Measurements from ENCODE around the gene WIPF1.
"Not testable (repeated sequence)": the region's sequence is repeated elsewhere in the genome, so short reads cannot be mapped to it uniquely, and the experiment has no call there.

WIPF1 gene

DNA sequence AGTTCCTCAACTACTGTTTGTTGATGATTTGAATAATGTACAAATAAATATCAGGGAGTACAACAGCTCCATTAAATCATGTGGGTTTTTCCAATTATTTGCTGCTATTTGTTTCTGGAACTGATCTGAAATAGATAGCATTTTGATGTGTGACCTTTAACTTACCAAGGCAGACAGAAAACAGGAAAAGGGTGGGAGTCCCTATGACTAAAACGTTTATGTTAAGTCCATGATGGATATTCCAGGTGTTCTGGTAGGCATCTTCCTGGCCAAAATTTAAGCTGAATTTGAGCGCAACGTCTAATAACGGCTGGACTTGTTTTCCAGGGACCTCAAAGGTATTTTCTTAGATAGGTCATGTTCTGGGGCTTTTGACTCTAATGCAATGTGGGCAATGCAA, 41.6 kb downstream of the WIPF1 start:
- H3K36me3 Mint-ChIP-seq = peaks cover 54% of the 10 kb centered on the region
- DNase-seq (ENCODE audit: low spot score in 2 of 2) (no peak), ATAC-seq (no peak)
- peak overlapping the region; percentile 58 for H3K27ac Mint-ChIP-seq
- H3K4me3 Mint-ChIP-seq = no peak overlapping the region
- no peaks in the 10 kb centered on the region for H3K9me3 Mint-ChIP-seq
- H3K4me1 Mint-ChIP-seq = peaks cover 25% of the 10 kb centered on the region

DNA sequence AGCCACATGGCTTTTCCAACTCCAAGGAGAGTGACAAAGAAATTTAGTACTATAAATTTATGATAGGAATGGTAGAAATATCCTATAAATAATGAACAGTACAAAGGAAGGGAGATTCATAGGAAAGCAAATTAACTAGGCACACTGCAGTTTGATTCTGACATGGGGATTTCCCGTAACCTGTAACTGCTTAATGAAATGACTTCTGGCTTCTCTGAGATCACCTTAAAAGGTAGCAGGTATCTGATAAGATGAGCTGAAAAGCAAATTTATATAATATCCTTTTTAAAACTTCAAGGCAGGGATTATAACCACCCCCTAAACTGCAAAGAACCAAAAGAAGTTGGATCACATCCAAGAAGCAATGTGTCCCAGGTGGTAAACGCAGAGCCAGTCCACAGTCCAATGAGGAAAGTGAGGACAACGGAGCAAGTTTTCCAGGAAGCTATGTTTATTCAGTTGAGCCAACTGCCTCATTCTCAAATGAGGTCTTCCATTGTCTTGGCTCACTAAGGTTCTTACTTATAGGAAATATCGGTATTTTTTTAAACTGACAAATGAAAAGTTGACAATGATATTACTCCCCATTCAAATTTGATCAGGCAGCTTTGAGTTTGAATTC, 43.0 kb downstream of the WIPF1 start:
- peak; percentile 45 for ATAC-seq
- DNase-seq (ENCODE audit: low spot score in 2 of 2) = no peak
- peaks cover 22% of the 10 kb centered on the region for H3K4me1 Mint-ChIP-seq
- peak overlapping the region; percentile 82 for H3K27ac Mint-ChIP-seq
- peaks cover 41% of the 10 kb centered on the region for H3K36me3 Mint-ChIP-seq
- H3K4me3 Mint-ChIP-seq = no peak overlapping the region
- H3K9me3 Mint-ChIP-seq = no peaks in the 10 kb centered on the region

DNA sequence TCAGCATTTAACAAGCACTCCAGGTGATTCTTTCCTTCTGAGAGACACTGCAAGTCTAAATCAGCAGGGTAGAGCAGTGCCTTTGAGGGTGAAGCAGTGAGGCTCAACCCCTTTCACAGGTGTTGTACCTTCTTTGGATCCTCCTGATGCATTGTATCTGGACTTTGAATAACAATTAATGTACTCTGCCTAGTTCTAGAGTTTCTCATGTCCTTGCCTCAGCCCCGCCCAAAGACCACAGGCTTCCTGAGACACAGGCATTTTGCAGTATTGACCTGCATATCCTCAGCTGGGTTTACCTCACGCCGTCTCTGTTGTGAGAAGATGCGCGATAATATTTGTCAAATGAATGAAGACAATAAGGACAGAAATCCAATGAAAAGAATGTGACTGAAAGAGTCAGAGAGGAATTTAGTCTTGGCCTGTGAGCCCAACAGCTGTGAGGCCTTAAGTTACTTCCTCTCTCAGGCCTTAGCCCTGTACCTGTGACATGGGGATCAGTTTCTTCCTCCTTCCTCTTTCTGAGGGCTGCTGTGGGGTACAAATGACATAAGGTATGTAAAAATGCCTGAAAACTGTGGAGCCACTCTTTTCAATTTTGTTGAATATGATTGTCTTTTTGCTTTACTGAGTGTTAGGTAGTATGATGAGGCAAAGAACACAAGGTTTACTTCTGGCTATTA, 43.7 kb downstream of the WIPF1 start:
- Mint-ChIP-seq H3K4me1 (peaks cover 22% of the 10 kb centered on the region), H3K4me3 (no peak overlapping the region), H3K36me3 (peaks cover 34% of the 10 kb centered on the region), H3K9me3 (no peaks in the 10 kb centered on the region), H3K27ac (peak overlapping the region; percentile 82)
- no peak for DNase-seq (ENCODE audit: low spot score in 2 of 2)
- peak; percentile 68 for ATAC-seq

DNA sequence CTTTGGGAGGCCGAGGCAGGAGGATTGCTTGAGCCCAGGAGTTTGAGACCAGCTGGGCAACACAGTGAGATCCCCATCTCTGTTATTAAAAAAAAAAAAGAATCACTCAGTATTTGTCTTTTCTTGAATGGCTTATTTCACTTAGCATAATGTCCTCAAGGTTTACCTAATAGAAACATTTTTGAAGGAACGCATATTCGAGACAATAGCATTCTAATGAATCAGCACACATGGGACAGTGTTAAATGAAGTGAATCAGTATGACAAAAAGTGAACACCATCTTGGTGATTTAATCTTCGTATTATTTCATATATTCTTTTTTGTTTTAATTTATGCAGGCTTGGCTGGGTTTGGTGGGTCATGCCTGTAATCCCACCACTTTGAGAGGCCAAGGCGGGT, 44.7 kb downstream of the WIPF1 start:
- DNase-seq (ENCODE audit: low spot score in 2 of 2) (no peak), ATAC-seq (no peak)
- peaks cover 22% of the 10 kb centered on the region for H3K4me1 Mint-ChIP-seq
- H3K36me3 Mint-ChIP-seq = peaks cover 23% of the 10 kb centered on the region
- no peak overlapping the region for H3K4me3 Mint-ChIP-seq
- no peak overlapping the region for H3K27ac Mint-ChIP-seq
- no peaks in the 10 kb centered on the region for H3K9me3 Mint-ChIP-seq

DNA sequence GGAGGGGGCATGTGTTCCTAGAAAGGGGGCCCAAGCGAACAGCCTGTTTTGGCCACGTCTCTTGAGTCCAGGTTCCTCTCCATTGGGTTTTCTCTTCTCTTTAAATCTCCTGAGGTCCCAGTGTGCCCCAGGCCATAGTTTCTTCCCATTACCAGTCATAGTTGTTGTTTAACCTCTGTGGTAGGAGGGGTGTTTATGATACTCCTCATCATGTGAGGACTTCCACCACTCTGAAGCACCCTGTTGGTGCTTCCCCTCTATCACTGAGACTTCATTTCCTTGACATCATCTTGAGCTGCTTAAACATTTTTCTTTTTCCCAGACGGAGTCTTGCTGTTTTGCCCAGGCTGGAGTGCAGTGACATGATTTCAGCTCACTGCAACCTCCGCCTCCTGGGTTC, 45.9 kb downstream of the WIPF1 start:
- H3K36me3 Mint-ChIP-seq = peaks cover 14% of the 10 kb centered on the region
- H3K4me3 Mint-ChIP-seq = no peak overlapping the region
- DNase-seq (ENCODE audit: low spot score in 2 of 2) (no peak), ATAC-seq (peak; percentile 67)
- peak overlapping the region; percentile 60 for H3K27ac Mint-ChIP-seq
- no peaks in the 10 kb centered on the region for H3K9me3 Mint-ChIP-seq
- H3K4me1 Mint-ChIP-seq = peaks cover 28% of the 10 kb centered on the region

DNA sequence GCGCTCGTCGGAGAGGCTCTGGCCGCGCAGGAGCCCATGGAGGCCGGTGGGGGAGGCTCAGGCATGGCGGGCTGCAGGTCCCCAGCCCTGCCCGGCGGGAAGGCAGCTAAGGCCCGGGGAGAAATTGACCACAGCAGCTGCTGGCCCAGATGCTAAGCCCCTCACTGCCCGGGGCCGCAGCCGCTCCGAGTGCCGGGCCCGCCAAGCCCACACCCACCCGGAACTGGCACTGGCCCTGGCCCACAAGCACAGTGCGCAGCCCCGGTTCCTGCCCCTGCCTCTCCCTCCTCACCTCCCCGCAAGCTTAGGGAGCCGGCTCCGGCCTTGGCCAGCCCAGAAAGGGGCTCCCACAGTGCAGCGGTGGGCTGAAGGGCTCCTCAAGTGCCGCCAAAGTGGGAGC, 49.0 kb downstream of the WIPF1 start:
- H3K4me3 Mint-ChIP-seq; H3K9me3 Mint-ChIP-seq; H3K36me3 Mint-ChIP-seq; ATAC-seq; H3K27ac Mint-ChIP-seq; DNase-seq (ENCODE audit: low spot score in 2 of 2): not testable (repeated sequence)
- H3K4me1 Mint-ChIP-seq = peaks cover 32% of the 10 kb centered on the region

DNA sequence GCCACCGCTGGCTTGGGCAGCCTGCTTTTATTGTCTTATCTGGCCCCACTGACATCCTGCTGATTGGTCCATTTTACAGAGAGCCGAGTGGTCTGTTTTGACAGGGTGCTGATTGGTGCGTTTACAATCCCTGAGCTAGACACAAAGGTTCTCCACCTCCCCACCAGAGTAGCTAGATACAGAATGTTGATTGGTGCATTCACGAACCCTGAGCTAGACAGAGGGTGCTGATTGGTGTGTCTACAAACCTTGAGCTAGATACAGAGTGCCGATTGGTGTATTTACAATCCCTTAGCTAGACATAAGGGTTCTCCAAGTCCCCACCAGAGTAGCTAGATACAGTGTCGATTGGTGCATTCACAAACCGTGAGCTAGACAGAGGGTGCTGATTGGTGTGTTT, 49.6 kb downstream of the WIPF1 start:
- H3K27ac Mint-ChIP-seq; H3K9me3 Mint-ChIP-seq; ATAC-seq; DNase-seq (ENCODE audit: low spot score in 2 of 2); H3K36me3 Mint-ChIP-seq; H3K4me3 Mint-ChIP-seq: not testable (repeated sequence)
- peaks cover 37% of the 10 kb centered on the region for H3K4me1 Mint-ChIP-seq

DNA sequence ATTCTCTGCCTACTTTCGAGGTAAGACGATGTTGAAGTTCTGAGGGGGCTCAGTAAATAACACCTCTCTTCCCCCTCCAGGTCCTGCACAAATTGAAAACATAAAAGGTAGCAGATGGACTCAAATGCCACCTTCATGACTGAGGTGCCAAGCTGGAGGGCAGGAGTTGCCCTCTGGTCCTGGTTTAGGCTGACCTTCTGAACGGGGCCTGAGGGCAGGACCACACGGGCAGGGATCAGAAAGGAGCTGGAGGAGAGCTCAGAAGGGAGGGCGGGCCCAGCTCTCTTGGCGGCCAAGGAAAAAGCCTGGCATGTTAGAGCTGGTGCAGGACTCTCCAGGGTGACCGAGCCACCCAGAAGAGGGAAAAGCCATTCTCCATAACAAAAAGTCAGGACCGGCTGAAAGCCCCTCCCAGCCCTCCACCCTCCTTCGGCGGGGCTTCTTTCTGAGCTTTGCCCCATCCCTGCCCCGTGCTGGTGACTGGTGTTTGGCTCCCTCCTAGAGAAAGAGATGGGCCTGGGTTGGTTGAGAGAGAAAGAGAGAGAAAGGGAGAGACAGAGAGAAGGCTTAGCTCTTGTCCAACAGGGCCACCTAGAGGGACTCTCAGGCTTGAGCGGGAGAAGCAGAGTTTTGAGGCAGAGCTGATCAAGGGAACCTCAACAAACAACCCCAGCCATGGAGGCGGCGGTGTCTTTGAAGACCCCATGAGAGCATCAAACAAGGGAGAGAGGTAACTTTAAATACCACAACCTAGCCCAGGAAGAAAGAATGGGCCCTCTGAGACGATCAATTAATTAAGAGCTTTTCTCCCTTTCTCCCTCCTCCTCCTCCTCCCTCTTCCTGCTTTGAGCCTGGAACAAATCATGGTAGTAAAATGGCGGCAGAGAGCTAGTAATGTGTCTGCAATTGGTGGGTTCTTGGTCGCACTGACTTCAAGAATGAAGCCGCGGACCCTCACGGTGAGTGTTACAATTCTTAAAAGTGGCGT, 50.8 kb downstream of the WIPF1 start:
- peaks cover 31% of the 10 kb centered on the region for H3K4me1 Mint-ChIP-seq
- DNase-seq (ENCODE audit: low spot score in 2 of 2) (no peak), ATAC-seq (peak; percentile 74)
- no peaks in the 10 kb centered on the region for H3K9me3 Mint-ChIP-seq
- H3K27ac Mint-ChIP-seq = peak overlapping the region; percentile 23
- H3K4me3 Mint-ChIP-seq = peak overlapping the region; percentile 25
- H3K36me3 Mint-ChIP-seq = no peaks in the 10 kb centered on the region

DNA sequence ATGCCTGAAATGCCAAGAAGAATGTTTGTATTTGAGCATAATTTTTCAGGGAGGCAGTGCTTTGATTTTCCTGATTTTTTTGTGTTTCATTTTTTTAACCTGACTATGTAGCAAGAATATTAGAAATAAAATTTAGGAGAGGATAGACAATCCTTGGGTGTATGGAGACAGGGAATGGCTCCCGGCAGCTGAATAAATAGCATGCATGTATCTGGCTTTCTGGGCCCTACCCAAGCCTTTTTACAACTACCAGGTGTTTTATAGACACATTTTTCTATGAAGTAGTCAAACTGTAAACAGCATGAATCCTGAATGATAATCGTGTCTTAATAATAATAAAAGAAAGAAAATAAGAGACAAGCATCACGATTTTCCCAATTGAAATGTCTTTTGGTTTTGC, 52.4 kb downstream of the WIPF1 start:
- Mint-ChIP-seq H3K4me3 (no peak overlapping the region), H3K36me3 (no peaks in the 10 kb centered on the region), H3K9me3 (no peaks in the 10 kb centered on the region), H3K4me1 (peaks cover 28% of the 10 kb centered on the region), H3K27ac (peak overlapping the region; percentile 2)
- DNase-seq (ENCODE audit: low spot score in 2 of 2) = no peak
- ATAC-seq = no peak

DNA sequence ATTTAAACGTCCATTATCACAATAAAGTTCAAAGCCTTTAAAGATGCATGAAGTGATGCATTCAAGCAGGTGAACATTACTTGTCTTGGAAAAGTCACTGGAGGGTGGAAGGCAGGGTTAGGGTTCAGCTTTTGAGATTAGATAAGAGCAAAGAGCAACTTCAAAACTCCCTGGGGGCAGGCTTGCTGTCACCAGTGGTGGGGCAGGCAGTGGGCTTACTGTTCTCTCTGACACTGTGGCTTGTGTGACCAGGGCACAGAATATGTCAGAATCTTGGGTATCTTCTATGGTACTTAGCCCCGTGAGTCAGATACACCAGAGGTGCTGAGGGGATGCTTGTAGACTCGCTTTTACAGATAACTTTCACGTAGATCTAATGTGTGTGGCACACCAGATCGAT, 52.8 kb downstream of the WIPF1 start:
- H3K27ac Mint-ChIP-seq = peak overlapping the region; percentile 2
- H3K36me3 Mint-ChIP-seq = no peaks in the 10 kb centered on the region
- H3K4me1 Mint-ChIP-seq = peaks cover 28% of the 10 kb centered on the region
- no peaks in the 10 kb centered on the region for H3K9me3 Mint-ChIP-seq
- ATAC-seq = peak; percentile 63
- DNase-seq (ENCODE audit: low spot score in 2 of 2) = no peak
- no peak overlapping the region for H3K4me3 Mint-ChIP-seq

DNA sequence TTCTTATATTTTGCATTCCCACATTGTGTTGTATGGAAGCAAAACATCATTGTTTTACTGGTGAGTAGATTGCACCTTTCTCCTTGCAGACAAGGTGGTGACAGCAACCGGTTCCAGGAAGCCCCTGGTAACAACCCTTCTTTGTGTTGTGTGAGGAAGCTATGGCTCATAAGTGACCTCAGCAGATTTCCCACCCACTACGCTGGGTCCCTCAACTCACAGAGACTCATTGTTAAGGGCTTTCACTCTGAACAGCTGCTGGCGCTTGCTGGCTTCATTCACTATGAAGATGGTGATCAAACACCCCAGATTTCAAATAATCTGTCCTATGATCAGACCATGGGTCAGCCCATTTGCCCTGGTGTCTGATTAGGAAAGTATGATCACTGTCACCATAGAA, 53.4 kb downstream of the WIPF1 start:
- Mint-ChIP-seq H3K4me1 (peaks cover 28% of the 10 kb centered on the region), H3K27ac (no peak overlapping the region), H3K4me3 (no peak overlapping the region), H3K9me3 (no peaks in the 10 kb centered on the region), H3K36me3 (no peaks in the 10 kb centered on the region)
- ATAC-seq = peak; percentile 92
- no peak for DNase-seq (ENCODE audit: low spot score in 2 of 2)

DNA sequence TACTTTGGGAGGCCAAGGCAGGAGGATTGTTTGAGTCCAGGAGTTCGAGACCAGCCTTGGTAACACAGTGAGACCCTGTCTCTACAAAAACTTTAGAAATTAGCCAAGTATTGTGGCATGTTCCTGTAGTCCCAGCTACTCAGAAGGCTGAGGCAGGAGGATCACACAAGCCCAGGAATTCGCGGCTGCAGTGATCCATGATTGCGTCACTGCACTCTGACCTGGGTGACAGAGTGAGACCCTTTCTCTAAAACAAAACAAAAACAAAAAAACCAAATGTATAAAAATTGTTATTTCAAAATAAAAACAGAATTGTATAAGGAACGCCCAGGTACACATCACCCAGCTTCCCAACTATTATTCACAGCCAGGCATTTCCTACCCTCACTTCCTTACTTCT, 56.7 kb downstream of the WIPF1 start:
- Mint-ChIP-seq H3K36me3 (no peaks in the 10 kb centered on the region), H3K9me3 (no peaks in the 10 kb centered on the region), H3K27ac (no peak overlapping the region), H3K4me1 (peaks cover 17% of the 10 kb centered on the region), H3K4me3 (no peak overlapping the region)
- ATAC-seq (no peak), DNase-seq (ENCODE audit: low spot score in 2 of 2) (no peak)

DNA sequence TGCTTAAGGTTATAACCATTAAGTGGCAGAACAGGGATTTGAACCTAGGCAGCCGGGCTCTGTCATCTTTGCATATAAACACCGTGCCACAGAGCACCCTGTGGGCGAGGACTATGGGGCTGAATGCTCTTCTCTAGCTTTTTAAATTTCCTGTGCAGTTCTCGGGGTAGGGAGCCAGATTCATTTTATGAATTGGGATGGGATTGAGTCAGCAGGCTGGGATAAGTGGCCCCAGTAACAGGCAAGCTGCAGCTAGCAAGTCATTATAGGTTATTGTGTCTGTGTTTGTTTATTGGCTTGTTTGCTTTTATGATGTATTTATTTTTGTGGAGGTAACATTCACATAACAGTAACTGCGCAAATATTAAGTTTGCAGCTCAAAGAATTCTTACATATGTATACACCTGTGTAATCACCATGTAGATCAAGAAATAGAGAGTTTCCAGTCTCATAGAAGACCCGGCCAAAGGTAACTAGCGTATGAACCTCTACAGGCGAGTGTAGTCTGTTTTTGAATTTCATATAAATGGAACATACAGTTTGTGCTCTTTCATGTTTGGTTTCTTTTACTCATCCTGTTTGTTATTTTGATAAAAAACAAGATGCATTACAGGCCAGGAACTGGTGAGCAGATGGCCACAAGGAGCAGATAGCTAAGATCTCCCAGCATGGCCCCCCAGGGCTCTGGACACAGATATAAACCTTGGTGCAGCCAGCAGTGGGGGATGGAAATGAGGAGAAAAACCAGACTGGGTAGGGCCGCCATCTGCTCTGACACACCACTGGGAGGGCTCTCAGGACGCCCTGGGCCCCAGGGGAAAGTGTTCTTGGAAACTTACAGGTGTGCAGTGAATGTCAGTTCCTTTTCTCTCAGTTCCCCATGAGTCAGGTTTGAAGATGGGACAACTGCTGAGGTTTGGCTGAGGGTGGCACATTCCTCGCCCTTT, 61.6 kb downstream of the WIPF1 start:
- DNase-seq (ENCODE audit: low spot score in 2 of 2) (no peak), ATAC-seq (no peak)
- Mint-ChIP-seq H3K9me3 (no peaks in the 10 kb centered on the region), H3K36me3 (no peaks in the 10 kb centered on the region), H3K4me1 (no peaks in the 10 kb centered on the region), H3K4me3 (no peak overlapping the region), H3K27ac (no peak overlapping the region)

DNA sequence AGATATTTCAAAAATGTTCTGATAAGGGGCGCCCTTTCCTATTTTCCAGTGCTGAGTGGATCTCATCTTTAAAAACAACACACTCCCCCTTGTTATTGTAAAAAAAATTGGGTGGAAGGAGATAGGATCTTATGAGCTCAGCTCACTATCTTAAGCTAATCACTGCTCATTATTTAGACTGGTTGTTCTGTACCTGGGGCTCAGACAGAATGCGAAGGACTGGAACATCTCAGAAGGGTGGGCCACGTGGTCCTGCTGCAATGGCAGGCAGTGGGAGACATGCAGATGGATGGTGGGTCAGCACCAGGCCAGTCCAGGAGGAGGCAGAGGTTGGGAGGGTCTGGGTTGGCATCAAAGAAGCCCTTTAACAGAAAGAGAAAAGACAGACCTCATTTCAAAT, 62.5 kb downstream of the WIPF1 start:
- Mint-ChIP-seq H3K36me3 (no peaks in the 10 kb centered on the region), H3K4me1 (no peaks in the 10 kb centered on the region), H3K27ac (peak overlapping the region; percentile 24), H3K9me3 (no peaks in the 10 kb centered on the region), H3K4me3 (no peak overlapping the region)
- ATAC-seq (no peak), DNase-seq (ENCODE audit: low spot score in 2 of 2) (no peak)

DNA sequence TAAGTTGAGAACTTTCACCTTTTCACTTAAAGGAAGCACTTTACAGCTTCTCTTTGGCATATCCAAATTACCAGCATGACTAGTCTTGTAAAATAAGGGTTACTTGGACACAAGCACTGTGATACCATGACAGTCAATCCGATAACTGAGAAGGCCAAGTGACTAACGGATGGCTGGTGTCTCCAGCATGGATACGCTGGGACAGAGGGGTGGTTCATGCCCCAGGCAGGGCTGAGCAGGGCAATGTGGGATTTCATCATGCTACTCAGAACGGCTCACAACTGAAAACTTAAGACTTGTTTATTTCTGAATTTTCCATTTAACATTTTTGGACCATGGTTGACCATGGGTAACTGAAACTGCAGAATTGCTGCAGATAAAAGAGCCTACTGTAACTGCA, 67.7 kb downstream of the WIPF1 start:
- no peak for DNase-seq (ENCODE audit: low spot score in 2 of 2)
- H3K36me3 Mint-ChIP-seq = no peaks in the 10 kb centered on the region
- H3K9me3 Mint-ChIP-seq = peaks cover 6% of the 10 kb centered on the region
- no peak overlapping the region for H3K27ac Mint-ChIP-seq
- H3K4me3 Mint-ChIP-seq = no peak overlapping the region
- no peak for ATAC-seq
- H3K4me1 Mint-ChIP-seq = no peaks in the 10 kb centered on the region
